HEK293 (cell line): Measurements from ENCODE around the gene GNPTG.

Experiments
- CTCF ChIP-seq: fragments of 450-650 bp; formaldehyde crosslinking; IDR thresholded peaks from 2 replicates; pipeline ENCODE4 v1.5.1; 2016; ENCODE audit warnings: missing biosample characterization, missing genetic modification characterization
- WT1 ChIP-seq: fragments of 450-650 bp; formaldehyde crosslinking; IDR thresholded peaks from 2 replicates; pipeline ENCODE4 v1.5.1; 2016; ENCODE audit warnings: missing biosample characterization, missing genetic modification characterization
- ZIC2 ChIP-seq: fragments of 450-650 bp; formaldehyde crosslinking; IDR thresholded peaks from 2 replicates; pipeline ENCODE4 v1.5.1; 2016; ENCODE audit warnings: missing biosample characterization, missing genetic modification characterization
- ZNF121 ChIP-seq: fragments of 450-650 bp; formaldehyde crosslinking; IDR thresholded peaks from 2 replicates; pipeline ENCODE4 v1.5.1; 2016; ENCODE audit warnings: missing biosample characterization, missing genetic modification characterization
- ZNF140 ChIP-seq: fragments of 450-650 bp; formaldehyde crosslinking; IDR thresholded peaks from 2 replicates; pipeline ENCODE4 v1.5.1; 2016; ENCODE audit warnings: missing biosample characterization, missing genetic modification characterization
- ZNF274 ChIP-seq, 2 experiments: fragments of 200-500 bp in 1 of 2; fragments of 450-650 bp in 1 of 2; sonication (Bioruptor generic) in 1 of 2; formaldehyde crosslinking in 1 of 2; IDR thresholded peaks; 2 replicates each; pipeline versions ENCODE4 v1.5.1 to v1.6.1; 2014 to 2016; ENCODE audit warnings: borderline replicate concordance in 1 of 2, inconsistent platforms in 1 of 2, low read length in 1 of 2, missing biosample characterization in 1 of 2, missing genetic modification characterization in 1 of 2
- ZNF292 ChIP-seq: fragments of 450-650 bp; formaldehyde crosslinking; IDR thresholded peaks from 2 replicates; pipeline ENCODE4 v1.5.1; 2016; ENCODE audit warnings: low read depth, missing biosample characterization, missing genetic modification characterization, borderline replicate concordance
- ZNF366 ChIP-seq: fragments of 450-650 bp; formaldehyde crosslinking; conservative IDR thresholded peaks from 2 replicates; pipeline ENCODE4 v1.5.1; 2016; ENCODE audit warnings: missing biosample characterization, missing genetic modification characterization

- TF ChIP-seq CTCF (no peak), ZIC2 (tag by site-specific recombination) (no peak), ZNF140 (tag by site-specific recombination) (no peak), ZNF366 (no peak), WT1 (tag by site-specific recombination) (no peak), ZNF274 (IDR thresholded peaks at IDR 0.05; ENCODE audit: low read length) (no peak), ZNF274 (tag by site-specific recombination; IDR thresholded peaks at IDR 0.05; ENCODE audit: borderline replicate concordance) (no peak), ZNF121 (tag by site-specific recombination) (no peak), ZNF292 (no peak)
Observed at GRCh38 chr16:1318268-1318545, 33.5 kb upstream of the GNPTG start.
